Ecto neural progenitor cell (in vitro differentiated cells): ENCODE results near the gene ODAM.
"Not testable (repeated sequence)": the region's sequence is repeated elsewhere in the genome, so short reads cannot be mapped to it uniquely, and the experiment has no call there.

Experiments used
- DNase-seq: peaks from one replicate; pipeline ENCODE4 v3.0.0-alpha.2; 2018; ENCODE audit warnings: low spot score

ODAM gene

DNA sequence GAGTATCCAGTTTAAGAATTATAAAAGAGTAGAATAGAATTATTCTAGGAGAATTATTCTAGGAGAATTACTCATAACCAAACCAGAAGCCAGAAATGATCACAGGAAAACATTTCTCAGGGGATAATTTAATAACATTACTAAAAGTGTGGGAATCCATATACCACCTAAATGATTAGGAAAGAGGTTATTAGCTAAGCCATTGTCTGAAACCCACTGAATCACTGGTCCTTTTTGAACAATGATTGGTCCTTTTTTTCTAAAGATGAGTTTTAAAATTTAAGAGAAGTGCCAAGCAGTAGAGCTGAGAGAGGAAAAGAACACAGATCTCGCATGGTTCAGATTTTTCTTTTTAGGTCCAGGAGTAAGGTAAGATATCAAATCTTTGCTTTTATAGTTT, at the start of gene ODAM:
TSS of gene ODAM (plus strand) at position 301 of the 400 bp plus-strand sequence. CDS start 819 bp downstream, outside the sequence.
- DNase-seq, result no peak

GRCh38 chr4:70151271-70151670, 44.3 kb upstream of the ODAM start:
- DNase-seq, result no peak

DNA sequence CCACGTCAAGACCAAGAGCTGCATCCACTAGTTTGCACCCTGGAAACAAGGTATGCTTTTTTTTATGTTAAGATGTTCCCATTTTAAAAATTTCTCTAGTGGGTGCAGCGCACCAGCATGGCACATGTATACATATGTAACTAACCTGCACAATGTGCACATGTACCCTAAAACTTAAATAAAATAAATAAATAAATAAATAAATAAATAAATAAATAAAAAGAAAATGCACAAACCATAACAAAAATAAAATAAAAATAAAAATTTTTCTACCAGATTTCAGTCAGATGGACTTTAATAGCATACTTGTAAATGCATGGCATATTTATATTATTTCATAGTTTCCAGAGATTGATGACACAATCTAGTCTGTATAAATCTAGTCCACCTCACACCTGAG, 43.4 kb upstream of the ODAM start:
- DNase-seq, result no peak

DNA sequence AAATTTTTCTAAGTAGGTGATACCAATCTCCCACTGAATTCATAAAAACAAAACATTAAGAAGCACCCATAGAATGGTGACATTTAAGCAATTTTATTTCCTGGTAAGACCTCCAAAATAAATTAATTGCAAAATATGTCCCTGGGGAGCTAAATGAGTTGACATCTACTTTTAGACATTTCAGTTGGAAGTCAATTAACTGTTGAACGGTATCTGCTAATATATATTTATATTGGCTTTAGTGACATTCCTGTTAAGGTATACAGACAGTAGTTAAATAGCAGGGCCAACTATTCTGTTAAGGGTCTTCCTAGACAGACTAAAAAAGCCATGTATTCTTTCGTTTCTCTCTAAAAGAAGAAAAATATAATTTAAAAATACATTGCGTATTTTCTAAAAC, 41.6 kb upstream of the ODAM start, which contains the start of gene PRR27:
TSS of gene PRR27 (plus strand) at position 301 of the 400 bp plus-strand sequence. CDS start 139 bp downstream, outside the sequence.
- DNase-seq, result no peak

DNA sequence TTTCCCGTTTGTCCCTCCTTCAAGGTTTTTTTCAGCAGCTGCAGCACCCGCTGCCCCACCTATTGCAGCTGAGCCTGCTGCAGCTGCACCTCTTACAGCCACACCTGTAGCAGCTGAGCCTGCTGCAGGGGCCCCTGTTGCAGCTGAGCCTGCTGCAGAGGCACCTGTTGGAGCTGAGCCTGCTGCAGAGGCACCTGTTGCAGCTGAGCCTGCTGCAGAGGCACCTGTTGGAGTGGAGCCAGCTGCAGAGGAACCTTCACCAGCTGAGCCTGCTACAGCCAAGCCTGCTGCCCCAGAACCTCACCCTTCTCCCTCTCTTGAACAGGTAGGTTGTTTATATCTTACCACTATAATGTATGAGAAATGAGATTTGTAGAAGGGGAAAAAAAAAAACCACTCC, 36.9 kb upstream of the ODAM start:
- no peak for DNase-seq

- DNase-seq, result no peak
Measured at GRCh38 chr4:70177090-70177489, 18.4 kb upstream of the ODAM start.

GRCh38 chr4:70178075-70178660, 17.4 kb upstream of the ODAM start:
- DNase-seq, result no peak

GRCh38 chr4:70179811-70180210, 15.7 kb upstream of the ODAM start:
- no peak for DNase-seq

DNA sequence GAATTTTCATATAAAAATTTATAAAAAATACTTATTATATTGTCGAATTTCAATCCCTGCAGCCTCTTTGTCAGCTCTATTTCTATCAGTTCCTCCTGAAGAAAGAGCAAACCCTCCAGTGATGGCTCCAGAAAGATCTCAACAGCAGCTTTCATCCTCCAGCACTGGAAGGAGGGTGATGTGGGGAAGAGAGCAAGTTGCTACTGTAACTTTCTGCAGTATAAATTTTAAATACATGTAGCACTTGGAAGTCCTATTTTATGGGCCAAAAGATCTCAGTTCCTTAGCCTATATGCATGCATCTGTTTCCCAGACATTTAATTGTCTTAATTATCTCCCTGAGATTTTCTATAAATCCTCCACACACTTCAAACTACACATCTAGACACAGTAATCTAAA, 13.7 kb upstream of the ODAM start:
- no peak for DNase-seq

DNA sequence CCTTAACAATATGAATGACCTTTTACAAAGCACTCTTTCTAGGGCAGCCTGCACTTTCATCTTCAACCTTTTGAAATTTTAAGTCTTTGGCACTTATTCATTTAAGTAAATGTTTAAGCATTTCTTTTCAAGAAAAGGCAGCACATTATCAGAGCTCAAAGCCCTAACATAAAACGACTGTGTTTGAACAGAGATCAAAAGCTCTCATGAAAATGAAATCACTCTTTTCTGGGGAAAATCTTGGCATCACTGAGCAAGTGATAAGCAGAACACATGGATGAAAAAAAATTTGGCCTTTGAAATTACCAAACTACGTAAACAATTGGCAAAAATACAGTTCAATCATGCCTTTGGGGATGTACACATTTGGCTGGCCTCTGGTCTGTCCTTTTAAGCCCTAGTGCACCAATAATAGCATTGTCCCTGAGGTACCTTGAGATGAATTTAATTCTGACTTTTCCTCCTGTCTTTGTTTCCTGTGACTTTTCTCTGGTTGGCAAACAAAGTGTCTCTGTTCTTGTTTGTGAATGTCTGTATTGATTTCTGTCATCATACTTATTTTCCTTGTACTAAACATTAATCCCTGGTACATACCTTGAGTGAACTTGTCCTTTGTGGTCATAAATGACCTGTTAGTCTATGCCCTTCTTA, 12.9 kb upstream of the ODAM start:
- no peak for DNase-seq

DNA sequence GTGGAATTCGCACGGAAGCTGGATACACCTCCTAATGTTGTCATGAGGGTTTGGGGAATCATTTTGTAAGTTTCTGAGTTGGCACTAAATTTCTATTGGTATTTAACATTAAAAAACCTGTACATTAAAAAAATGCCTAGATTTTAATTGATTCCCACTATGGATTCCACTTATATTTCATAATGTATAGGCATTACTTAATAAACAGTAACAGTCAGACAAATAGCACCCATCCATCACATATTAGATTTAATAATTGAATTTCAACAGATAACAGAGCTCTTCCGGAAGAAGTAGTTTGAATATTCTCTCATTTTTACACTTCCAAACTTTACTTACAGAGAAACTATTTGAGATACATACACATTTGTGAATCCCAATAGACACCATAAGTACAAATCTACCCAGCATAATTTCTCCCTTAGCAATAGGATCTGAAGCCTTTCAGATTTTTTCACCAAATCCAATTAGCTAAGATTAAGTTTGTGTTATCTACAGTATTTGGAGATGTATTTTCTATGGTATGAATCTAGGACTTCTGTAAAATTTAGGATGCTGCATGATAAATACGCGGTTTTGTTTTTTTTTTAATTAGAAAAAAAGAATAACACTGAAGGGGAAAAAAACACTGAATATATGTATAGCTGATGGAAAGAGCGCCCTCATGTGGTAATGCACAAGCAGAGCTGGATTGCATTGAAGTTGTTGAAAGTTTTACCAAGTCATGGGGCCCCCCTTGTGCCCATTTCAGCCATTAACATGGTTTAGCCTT, 12.2 kb upstream of the ODAM start:
- peak; percentile 49 for DNase-seq

DNA sequence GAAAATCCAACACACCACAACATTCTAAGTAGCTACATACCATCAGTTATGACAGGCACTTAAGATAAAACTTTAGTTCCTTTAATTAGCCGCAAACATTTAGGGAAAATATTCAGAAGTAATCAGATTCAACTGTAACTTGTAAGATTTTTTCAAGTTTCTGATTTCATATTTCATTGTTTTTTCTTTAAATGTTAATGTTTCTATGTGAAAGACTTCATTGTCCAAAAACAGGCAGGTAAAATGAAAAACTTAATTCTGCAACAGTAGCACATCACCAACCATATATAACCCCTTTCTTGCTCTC, 11.6 kb upstream of the ODAM start:
- DNase-seq, result no peak

DNA sequence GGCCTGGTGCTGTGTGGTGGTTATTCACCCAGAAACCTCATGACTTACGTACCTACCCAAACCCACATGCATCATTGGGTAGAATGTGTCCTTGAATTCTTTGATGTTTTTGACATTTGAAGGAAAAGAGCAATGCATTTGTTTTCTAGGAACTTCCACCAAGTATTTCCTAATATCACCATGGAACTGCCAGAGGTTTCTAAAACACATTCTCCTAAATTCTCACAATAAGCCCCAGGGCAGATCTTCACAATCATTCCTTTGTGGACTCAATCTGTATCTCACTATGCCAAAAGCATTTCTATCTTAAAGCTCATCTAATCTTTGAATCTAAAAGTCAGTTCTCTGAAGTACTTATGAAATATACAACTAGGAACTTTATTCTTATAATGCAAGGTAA, 8.3 kb upstream of the ODAM start:
- no peak for DNase-seq

DNA sequence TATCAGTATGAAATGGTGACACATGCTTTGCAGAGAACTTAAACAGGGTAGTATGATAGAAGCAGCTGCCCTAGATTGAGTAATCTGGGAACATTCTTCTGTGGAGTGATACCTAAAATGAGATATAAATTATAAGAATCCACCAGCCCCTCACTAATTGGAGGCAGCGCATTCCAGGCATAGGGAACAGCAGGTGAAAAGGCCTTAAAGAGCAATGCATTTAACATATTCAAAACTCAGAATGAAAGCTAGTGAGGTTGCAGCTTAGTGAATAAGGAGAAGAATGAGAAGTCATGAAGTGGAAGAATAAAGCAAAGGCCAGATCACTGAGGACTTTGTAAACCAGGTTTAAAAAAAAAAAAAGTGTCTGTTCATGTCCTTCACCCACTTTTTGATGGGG, 4.9 kb upstream of the ODAM start:
- no peak for DNase-seq

- DNase-seq, result no peak
Measured at GRCh38 chr4:70191647-70192046, 3.9 kb upstream of the ODAM start.

DNA sequence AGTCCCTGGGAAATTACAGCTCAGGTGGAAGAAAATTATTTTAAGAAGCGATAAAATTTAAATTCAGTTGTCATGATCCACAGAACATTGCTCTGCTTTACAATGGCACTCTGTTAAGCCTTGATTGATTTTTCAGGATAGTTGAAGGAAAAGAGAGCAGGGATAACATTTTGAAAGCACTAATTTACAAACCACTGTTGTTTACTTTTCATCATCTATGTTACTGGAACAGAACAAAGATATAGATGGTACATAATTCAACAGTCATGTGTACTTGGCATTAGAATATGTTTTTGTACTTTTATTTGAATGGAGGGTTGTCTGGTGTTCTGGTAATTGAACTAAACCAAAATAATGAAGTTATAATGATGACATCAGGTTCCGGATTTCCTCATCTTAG, 2.6 kb upstream of the ODAM start:
- DNase-seq, result no peak

GRCh38 chr4:70196857-70197256, 1.3 kb downstream of the ODAM start:
- DNase-seq, result no peak

- peak; percentile 46 for DNase-seq
Measured at GRCh38 chr4:70197842-70198241, 2.3 kb downstream of the ODAM start.

- no peak for DNase-seq
Measured at GRCh38 chr4:70203601-70204000, 8.1 kb downstream of the ODAM start.

DNA sequence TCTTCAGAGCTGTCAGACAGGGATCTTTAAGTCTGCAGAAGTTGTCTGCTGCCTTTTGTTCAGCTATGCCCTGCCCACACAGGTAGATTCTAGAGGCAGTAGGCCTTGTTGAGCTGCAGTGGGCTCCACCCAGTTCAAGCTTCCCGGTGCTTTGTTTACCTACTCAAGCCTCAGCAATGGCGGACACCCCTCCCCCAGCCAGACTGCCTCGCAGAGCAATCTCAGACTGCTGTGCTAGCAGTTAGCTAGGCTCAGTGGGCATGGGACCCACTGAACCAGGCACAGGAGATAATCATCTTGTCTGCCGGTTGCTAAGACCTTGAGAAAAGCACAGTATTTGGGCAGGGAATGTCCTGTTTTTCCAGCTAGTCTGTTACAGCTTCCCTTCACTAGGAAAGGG, 17.2 kb downstream of the ODAM start:
- DNase-seq, result not testable (repeated sequence)

DNA sequence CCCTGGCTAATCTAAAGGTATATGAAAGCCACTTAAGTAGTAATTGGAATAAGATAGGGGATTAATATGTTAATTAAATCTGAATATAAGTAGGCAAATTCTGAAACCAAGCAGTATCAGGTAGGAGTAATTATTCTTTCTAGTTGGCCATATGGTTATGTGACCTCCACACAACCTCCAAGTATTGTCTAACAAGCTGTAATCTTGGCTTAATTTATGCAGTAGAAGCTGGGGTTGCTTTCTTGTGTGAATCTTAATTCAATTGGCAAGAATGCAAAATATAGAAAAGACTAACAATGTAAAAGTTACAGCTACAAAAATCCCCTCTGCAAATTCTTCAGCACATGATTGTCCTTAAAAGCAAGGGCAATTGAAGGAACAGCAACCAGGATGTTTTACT, 20.6 kb downstream of the ODAM start:
- DNase-seq, result not testable (repeated sequence)

- not testable (repeated sequence) for DNase-seq
Measured at GRCh38 chr4:70216550-70216949, 21.0 kb downstream of the ODAM start.

DNA sequence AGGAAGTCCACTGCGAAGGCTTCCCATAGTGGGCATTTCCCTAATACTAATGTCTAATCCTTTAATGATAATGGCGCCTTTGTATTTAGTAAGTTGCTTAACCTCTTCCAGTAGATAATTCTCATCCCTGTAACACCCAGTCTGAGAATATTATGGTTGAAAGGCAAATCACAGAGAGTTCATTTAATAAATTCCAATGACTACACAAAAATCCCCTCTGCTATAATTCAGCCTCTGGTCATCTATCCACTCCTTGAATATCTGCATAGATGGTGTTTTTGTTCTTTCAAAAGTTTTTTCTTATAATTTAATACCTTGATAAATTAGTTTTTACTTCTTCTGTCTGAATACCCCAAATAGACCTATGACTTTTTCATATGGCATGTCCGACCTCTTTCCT, 25.9 kb downstream of the ODAM start:
- not testable (repeated sequence) for DNase-seq
